Activated T-cell treated with anti-CD3 and anti-CD28 coated beads, Interleukin-2, amount 50 U/mL, for 72 hours (primary cell): ENCODE data around the gene TLL2. TPM values are rescaled to one million over a fixed set of nuclear protein-coding genes. Genes with fewer than 3 reads are reported as not detected.
A peak's percentile ranks its signal among the peaks of the same experiment; 100 is the strongest.

Experiments used
- ATAC-seq, 2 donors: fragments of 150-1000 bp; cut with Tn5 transposase; replicated peaks in 1 of 2; 2 replicates each; pipeline ENCODE4 v1.10.0; 2021; ENCODE audit warnings: moderate library complexity in 2 of 2, mild to moderate bottlenecking in 1 of 2
- DNase-seq, 2 donors: peaks; one replicate each; pipeline ENCODE4 v3.0.0; 2021 to 2022; ENCODE audit warnings: mixed read lengths in 1 of 2
- H3K27ac Mint-ChIP-seq: one replicate; pipeline ENCODE4 v1.8.0; 2022; ENCODE audit warnings: mild to moderate bottlenecking, moderate library complexity, mixed read lengths
- H3K27me3 Mint-ChIP-seq: one replicate; pipeline ENCODE4 v1.8.0; 2022; ENCODE audit warnings: low read depth, mixed read lengths
- H3K36me3 Mint-ChIP-seq, 2 donors: one replicate each; pipeline ENCODE4 v1.8.0; 2022; ENCODE audit warnings: mixed read lengths in 2 of 2, mild to moderate bottlenecking in 1 of 2; ENCODE audit not compliant: insufficient read depth in 2 of 2
- H3K4me1 Mint-ChIP-seq: one replicate; pipeline ENCODE4 v1.8.0; 2022; ENCODE audit warnings: low read depth, mixed read lengths
- H3K4me3 Mint-ChIP-seq, 2 donors: one replicate each; pipeline ENCODE4 v1.8.0; 2022; ENCODE audit warnings: mild to moderate bottlenecking in 2 of 2, mixed read lengths in 2 of 2, moderate library complexity in 2 of 2
- H3K9me3 Mint-ChIP-seq, 2 donors: one replicate each; pipeline ENCODE4 v1.8.0; 2022; ENCODE audit warnings: mixed read lengths in 2 of 2
- total RNA-seq, 2 donors: library from RNA; stranded (reverse); gene quantifications; one replicate each; pipeline ENCODE4 v1.2.3, GENCODE V29; 2022

The TLL2 gene
- total RNA-seq, 2 donors from 2014 or later: 0.09 TPM; not detected in 1

GRCh38 chr10:96339383-96339782, 174.3 kb downstream of the TLL2 start:
- no peak overlapping the region for H3K4me3 Mint-ChIP-seq
- no peak overlapping the region for H3K27ac Mint-ChIP-seq
- H3K4me1 Mint-ChIP-seq: peaks cover 24% of the 10 kb centered on the region
- no peaks in the 10 kb centered on the region for H3K36me3 Mint-ChIP-seq
- H3K9me3 Mint-ChIP-seq: no peaks in the 10 kb centered on the region
- no peak for ATAC-seq
- H3K27me3 Mint-ChIP-seq: no peaks in the 10 kb centered on the region
- no peak for DNase-seq

DNA sequence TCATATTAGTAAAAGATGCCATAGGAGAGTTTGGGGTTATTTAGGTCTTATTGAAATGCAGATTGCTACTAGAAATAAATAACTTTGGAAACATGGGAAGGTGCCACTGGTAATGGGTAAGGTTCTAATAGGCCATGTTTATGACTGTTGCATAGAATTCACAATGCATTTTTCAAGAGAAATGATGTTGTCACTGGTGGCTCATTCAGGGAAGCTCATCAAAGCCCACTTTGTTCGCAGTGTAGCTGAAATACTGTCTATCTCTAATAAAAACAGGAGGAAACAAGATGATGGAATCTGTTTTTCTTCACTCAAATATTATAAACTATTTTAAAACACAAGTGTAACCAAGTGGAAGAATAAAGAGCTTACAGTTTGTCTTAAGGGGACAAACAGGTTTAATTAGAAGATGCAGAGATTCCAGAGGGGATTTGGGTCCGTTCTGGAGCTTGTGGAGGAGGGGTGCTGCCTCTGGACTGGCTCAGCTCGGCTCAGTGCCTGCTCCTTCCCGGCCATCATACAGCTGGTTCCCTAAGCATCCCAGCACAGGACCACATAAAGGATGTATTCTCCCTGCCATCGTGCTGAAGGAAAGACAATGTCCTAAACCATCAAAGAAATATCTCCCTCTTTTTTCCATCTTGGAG, 175.3 kb downstream of the TLL2 start:
- ATAC-seq: no peak
- Mint-ChIP-seq H3K36me3 (no peaks in the 10 kb centered on the region), H3K4me3 (no peak overlapping the region), H3K27me3 (no peaks in the 10 kb centered on the region), H3K27ac (no peak overlapping the region), H3K4me1 (peaks cover 28% of the 10 kb centered on the region), H3K9me3 (no peaks in the 10 kb centered on the region)
- no peak for DNase-seq

GRCh38 chr10:96337106-96337505, 176.6 kb downstream of the TLL2 start:
- ATAC-seq (no peak), DNase-seq (no peak)
- Mint-ChIP-seq H3K9me3 (no peaks in the 10 kb centered on the region), H3K36me3 (no peaks in the 10 kb centered on the region), H3K27me3 (no peaks in the 10 kb centered on the region), H3K4me3 (no peak overlapping the region), H3K4me1 (peaks cover 37% of the 10 kb centered on the region), H3K27ac (no peak overlapping the region)

- no peak overlapping the region for H3K27ac Mint-ChIP-seq
- H3K36me3 Mint-ChIP-seq: no peaks in the 10 kb centered on the region
- ATAC-seq (no peak), DNase-seq (peak in 1 of 2 donors; percentile 13)
- no peaks in the 10 kb centered on the region for H3K9me3 Mint-ChIP-seq
- H3K4me1 Mint-ChIP-seq: peaks cover 17% of the 10 kb centered on the region
- H3K4me3 Mint-ChIP-seq: no peak overlapping the region
- H3K27me3 Mint-ChIP-seq: no peaks in the 10 kb centered on the region
Observed at GRCh38 chr10:96334616-96335526, 178.9 kb downstream of the TLL2 start.

GRCh38 chr10:96333101-96333500, 180.6 kb downstream of the TLL2 start:
- Mint-ChIP-seq H3K36me3 (no peaks in the 10 kb centered on the region), H3K27ac (no peak overlapping the region), H3K4me3 (no peak overlapping the region), H3K4me1 (peaks cover 17% of the 10 kb centered on the region), H3K9me3 (no peaks in the 10 kb centered on the region), H3K27me3 (no peaks in the 10 kb centered on the region)
- no peak for ATAC-seq
- DNase-seq: no peak

- Mint-ChIP-seq H3K4me3 (no peak overlapping the region), H3K27me3 (peaks cover 16% of the 10 kb centered on the region), H3K36me3 (no peaks in the 10 kb centered on the region), H3K9me3 (no peaks in the 10 kb centered on the region), H3K4me1 (peaks cover 4% of the 10 kb centered on the region), H3K27ac (no peak overlapping the region)
- ATAC-seq (no peak), DNase-seq (no peak)
Observed at GRCh38 chr10:96327462-96327861, 186.3 kb downstream of the TLL2 start.

DNA sequence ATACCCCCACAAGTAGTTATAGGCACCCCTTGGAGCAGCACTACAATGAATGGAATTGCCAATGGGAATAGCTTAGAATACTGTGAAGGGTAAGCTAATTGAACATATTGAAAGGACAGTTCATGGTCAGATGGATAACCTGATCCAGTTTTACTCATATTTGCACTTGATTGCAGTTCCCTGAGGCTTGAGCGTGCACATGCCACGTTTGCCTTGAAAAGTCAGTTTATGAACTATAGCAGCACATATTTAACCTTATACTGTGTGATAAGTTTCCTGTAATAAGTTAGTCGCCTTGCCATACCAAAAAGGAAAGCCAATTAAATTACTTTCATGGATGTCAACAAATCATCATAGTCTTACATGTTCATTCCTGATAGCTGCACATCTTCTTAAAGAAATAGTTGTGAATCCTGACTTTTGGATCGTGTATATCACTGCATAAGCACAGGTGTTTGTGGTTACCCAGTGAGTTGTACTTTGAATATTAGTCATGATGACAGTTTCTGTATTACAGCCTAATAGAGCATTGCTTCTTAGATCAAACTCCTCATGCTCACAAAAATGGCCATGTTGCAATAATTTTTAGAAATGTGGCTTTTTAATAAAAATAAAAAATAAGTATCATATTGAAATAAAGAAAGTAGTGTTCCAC, 187.9 kb downstream of the TLL2 start:
- no peaks in the 10 kb centered on the region for H3K9me3 Mint-ChIP-seq
- DNase-seq (no peak), ATAC-seq (peak; percentile 76 to 79)
- no peaks in the 10 kb centered on the region for H3K4me1 Mint-ChIP-seq
- no peak overlapping the region for H3K4me3 Mint-ChIP-seq
- no peaks in the 10 kb centered on the region for H3K36me3 Mint-ChIP-seq
- H3K27me3 Mint-ChIP-seq: peaks cover 16% of the 10 kb centered on the region
- H3K27ac Mint-ChIP-seq: no peak overlapping the region

- H3K4me3 Mint-ChIP-seq: no peak overlapping the region
- DNase-seq: no peak
- H3K36me3 Mint-ChIP-seq: no peaks in the 10 kb centered on the region
- no peak for ATAC-seq
- no peaks in the 10 kb centered on the region for H3K9me3 Mint-ChIP-seq
- peaks cover 16% of the 10 kb centered on the region for H3K27me3 Mint-ChIP-seq
- H3K27ac Mint-ChIP-seq: no peak overlapping the region
- H3K4me1 Mint-ChIP-seq: no peaks in the 10 kb centered on the region
Observed at GRCh38 chr10:96324447-96324846, 189.3 kb downstream of the TLL2 start.

- no peaks in the 10 kb centered on the region for H3K9me3 Mint-ChIP-seq
- H3K4me3 Mint-ChIP-seq: no peak overlapping the region
- H3K4me1 Mint-ChIP-seq: no peaks in the 10 kb centered on the region
- ATAC-seq (no peak), DNase-seq (no peak)
- H3K27me3 Mint-ChIP-seq: peaks cover 16% of the 10 kb centered on the region
- no peak overlapping the region for H3K27ac Mint-ChIP-seq
- H3K36me3 Mint-ChIP-seq: no peaks in the 10 kb centered on the region
Observed at GRCh38 chr10:96322275-96322674, 191.5 kb downstream of the TLL2 start.

DNA sequence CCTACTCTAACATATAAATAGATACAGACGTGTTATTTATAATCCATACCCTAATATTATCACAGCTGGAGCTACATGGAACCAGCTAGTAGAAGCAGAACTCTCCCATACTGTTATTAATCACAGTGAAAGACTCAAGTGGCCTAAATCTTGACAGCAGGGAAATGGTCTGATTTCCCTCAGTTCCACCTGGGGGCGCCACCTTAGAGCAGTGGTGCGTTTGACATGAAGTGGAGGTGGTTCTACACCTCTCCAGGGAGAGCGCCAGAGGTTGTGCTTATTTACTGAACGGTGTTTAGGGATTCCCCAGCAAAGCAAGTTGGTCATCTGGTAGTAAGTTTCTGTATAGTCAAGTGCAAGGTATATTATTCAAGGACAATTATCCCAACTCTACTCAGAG, 191.9 kb downstream of the TLL2 start:
- ATAC-seq (no peak), DNase-seq (no peak)
- Mint-ChIP-seq H3K4me1 (no peaks in the 10 kb centered on the region), H3K9me3 (no peaks in the 10 kb centered on the region), H3K27me3 (peaks cover 14% of the 10 kb centered on the region), H3K27ac (no peak overlapping the region), H3K4me3 (no peak overlapping the region), H3K36me3 (no peaks in the 10 kb centered on the region)

- Mint-ChIP-seq H3K36me3 (no peaks in the 10 kb centered on the region), H3K27me3 (peaks cover 9% of the 10 kb centered on the region), H3K9me3 (no peaks in the 10 kb centered on the region), H3K27ac (no peak overlapping the region), H3K4me1 (no peaks in the 10 kb centered on the region), H3K4me3 (no peak overlapping the region)
- peak; percentile 37 to 69 for ATAC-seq
- DNase-seq: no peak
Observed at GRCh38 chr10:96319754-96320474, 193.8 kb downstream of the TLL2 start.

GRCh38 chr10:96317067-96317833, 196.5 kb downstream of the TLL2 start:
- Mint-ChIP-seq H3K36me3 (no peaks in the 10 kb centered on the region), H3K4me1 (no peaks in the 10 kb centered on the region), H3K27ac (no peak overlapping the region), H3K27me3 (no peaks in the 10 kb centered on the region), H3K9me3 (no peaks in the 10 kb centered on the region), H3K4me3 (no peak overlapping the region)
- ATAC-seq: no peak
- no peak for DNase-seq
